GM10248 (cell line): ENCODE data around the gene ALDH3B1.

Source experiments
- CTCF ChIA-PET: fragments of 300-600 bp; sonication (Branson Sonifier 250); formaldehyde crosslinking; extraction: SDS; loops from one replicate; lab custom pipeline; 2021; ENCODE audit warnings: antibody characterized with exemption; lab: Yijun Ruan, JAX
- POLR2A ChIA-PET: fragments of 350-650 bp; sonication (Branson Sonifier 250); formaldehyde crosslinking; extraction: SDS; loops from one replicate; lab custom pipeline; 2020; ENCODE audit warnings: antibody characterized with exemption; lab: Yijun Ruan, JAX
- DNase-seq: peaks from one replicate; pipeline ENCODE4 v3.0.0; 2012; ENCODE audit errors: extremely low spot score
- TF ChIP-seq, protein P1 (sequence below): IDR thresholded peaks from 2 replicates; pipeline ENCODE4 v1.5.1; 2012; ENCODE audit warnings: mild to moderate bottlenecking, low read depth; ENCODE audit errors: extremely low read depth, missing control alignments, control extremely low read depth

The ALDH3B1 gene

DNA sequence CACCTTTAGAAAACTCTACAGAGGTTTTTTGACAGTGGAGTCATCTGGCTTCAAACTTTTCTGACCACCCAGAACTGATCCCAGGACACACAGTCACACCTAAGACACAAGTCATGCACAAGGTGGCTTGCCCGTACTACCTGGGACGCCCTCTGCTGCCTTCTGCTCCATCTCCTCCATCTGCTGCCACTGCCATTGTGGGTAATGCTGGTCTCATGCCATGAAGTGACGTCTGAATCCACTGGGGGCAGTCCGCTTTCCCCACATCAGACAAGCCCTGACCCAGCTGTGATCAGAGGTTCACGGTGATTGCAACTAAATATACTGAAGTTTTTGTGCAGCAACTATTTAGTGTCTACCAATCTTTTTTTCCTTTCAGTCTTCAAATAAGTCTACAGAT, 14.9 kb downstream of the ALDH3B1 start:
- TF ChIP-seq, protein P1, sequence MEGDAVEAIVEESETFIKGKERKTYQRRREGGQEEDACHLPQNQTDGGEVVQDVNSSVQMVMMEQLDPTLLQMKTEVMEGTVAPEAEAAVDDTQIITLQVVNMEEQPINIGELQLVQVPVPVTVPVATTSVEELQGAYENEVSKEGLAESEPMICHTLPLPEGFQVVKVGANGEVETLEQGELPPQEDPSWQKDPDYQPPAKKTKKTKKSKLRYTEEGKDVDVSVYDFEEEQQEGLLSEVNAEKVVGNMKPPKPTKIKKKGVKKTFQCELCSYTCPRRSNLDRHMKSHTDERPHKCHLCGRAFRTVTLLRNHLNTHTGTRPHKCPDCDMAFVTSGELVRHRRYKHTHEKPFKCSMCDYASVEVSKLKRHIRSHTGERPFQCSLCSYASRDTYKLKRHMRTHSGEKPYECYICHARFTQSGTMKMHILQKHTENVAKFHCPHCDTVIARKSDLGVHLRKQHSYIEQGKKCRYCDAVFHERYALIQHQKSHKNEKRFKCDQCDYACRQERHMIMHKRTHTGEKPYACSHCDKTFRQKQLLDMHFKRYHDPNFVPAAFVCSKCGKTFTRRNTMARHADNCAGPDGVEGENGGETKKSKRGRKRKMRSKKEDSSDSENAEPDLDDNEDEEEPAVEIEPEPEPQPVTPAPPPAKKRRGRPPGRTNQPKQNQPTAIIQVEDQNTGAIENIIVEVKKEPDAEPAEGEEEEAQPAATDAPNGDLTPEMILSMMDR, result peak; percentile 1
- CTCF ChIA-PET, result no interaction called here
- POLR2A ChIA-PET, result no interaction called here

DNA sequence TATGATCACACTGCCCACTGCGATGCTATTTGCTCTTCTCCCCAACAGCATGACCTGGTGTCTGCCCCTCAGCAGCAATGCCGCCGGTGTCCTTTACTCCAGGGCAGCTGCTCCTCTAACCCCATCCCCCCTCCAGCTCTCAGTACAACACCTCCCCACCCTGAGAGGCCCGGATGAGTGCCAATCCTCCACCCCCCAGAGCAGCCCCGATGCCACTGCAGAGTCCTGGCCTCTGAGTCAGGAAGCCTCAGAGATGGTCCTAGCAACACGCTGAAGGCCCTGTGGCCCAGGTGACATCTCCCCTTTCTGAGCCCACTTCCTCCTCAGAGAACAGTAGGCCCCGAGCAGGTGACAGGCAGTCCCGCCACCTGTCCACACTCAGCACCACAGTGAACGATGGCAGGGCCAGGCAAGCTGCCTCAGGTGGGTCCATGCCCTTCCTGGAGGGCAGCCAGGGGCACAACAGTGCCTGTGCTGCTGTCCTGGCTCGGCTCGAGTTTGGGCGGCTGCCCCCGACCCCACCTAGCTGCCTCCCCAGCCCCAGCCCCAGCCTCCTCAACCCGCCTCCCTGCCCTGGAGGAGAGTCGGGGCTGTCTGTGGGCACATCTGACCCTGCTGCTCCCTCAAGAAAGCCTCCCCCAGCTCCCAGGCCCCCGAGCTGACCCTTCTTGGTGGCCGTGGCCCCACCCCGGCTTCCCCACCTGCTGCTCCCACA, 16.4 kb downstream of the ALDH3B1 start:
- ChIA-PET CTCF (interaction anchor here (1.3 to 1.5 kb wide), 2 partner anchors 21 to 71 kb away, joined by 3 to 4 read pairs; no protein-coding TSS in a partner anchor), POLR2A (no interaction called here)
- TF ChIP-seq, protein P1, result no peak
- DNase-seq, result no peak

More for the DNA sequence above, 14.9 kb downstream of the ALDH3B1 start:
- no peak for DNase-seq

DNA sequence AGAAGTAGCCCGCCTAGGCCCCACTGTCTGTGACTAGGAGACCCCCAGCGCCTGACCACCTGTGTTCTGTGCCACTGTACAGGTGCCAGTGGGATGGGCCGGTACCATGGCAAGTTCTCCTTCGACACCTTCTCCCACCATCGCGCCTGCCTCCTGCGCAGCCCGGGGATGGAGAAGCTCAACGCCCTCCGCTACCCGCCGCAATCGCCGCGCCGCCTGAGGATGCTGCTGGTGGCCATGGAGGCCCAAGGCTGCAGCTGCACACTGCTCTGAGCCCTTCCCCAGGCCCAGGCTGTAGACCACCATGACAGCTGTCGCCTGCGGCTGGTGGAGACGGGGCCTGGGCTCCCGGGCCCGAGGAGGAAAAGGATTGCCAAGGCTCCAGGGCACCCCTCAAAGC, 17.5 kb downstream of the ALDH3B1 start:
- CTCF ChIA-PET, result interaction anchor here (1.5 kb wide), 1 partner anchor 72 kb away, joined by 4 read pairs; no protein-coding TSS in a partner anchor
- TF ChIP-seq, protein P1, result no peak
- DNase-seq, result no peak
- POLR2A ChIA-PET, result no interaction called here

DNA sequence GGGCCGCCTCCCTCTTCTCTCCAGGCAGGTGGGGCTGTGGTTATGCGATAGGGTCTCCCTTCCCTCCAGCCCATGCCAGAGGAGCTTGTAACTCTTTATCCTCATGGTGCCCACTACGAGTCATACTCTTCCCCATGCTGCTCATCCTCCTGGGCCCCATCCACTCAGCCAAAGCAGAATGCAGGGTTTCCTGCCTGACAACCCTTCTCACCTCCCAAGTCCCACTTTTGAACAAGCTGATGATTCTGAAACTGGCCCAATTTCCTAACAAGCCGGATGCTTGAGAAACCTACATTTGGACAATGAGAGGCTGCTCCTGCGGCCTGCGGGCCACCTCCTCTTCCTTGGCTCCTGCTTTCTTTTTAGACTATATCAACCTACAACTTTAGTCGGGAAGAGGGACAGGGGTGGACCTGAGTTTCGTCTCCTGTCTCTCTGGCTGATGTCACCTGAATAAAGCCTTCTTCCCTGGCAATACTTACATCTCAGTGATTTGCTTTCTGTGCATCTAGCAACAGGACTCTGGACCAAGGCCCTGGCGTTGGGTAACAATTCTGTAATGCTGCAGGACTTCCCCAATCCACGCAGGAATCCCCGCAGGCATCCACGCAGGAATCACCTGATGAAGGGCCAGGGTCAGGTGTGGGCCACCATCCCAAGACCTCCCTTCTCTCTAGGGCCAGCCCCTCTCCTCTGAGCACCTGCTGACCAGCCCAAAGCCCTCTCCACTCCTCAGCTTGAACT, 18.8 kb downstream of the ALDH3B1 start:
- ChIA-PET POLR2A (no interaction called here), CTCF (interaction anchor here (1.4 kb wide), 1 partner anchor 181 kb away, joined by 3 read pairs; no protein-coding TSS in a partner anchor)
- TF ChIP-seq, protein P1, result no peak
- DNase-seq, result no peak

DNA sequence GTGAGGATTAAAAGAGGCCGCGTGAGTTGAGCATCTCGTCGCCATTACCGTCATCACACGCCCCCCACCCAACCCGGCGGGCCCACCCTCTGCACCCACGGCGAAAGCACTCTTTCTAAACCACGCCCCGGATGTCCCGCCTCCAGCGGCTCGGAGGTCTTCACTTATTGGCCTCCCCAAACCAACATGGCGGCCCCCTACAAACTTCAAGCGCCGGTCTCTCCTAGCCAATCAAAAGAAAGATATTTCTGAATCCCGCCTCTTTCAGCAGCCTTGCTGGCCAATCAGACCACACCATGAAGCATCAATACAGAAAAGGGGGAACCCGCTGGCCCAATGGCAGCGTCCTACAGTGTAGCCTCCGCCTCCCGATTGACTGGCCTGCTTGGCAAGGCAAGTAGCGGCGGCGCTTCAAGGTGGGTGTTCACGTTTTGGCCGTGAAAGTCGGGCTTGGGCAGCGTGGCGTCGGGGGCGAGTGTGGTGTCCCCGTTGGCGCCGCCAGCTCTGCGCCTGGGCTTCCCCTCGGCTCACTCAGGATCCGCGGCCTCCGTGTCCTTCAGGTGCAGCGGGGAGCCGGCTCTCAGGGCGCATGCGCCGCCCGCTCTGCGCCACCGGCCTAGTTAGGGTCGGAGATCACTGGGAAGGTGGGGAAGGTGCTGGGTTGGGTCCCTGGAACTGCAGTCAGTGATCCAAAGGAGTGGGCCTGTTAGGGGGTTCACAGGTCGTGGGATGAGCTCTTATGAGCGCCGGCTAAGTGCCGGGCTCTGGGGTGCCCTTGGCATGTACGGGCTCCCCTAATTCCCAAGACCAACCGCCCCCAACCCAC, 20.4 kb downstream of the ALDH3B1 start, which contains the start of gene NDUFS8:
NDUFS8 (plus strand) TSS at position 364 of the 826 bp plus-strand sequence. CDS start 1,471 bp downstream, outside the sequence.
- ChIA-PET POLR2A (interaction anchor here (1.2 kb wide), 1 partner anchor 9 kb away, joined by 3 read pairs; no protein-coding TSS in a partner anchor), CTCF (interaction anchor here (1.4 to 1.8 kb wide), 2 partner anchors 11 to 179 kb away, joined by 3 to 4 read pairs; no protein-coding TSS in a partner anchor)
- TF ChIP-seq, protein P1, result no peak
- peak; percentile 99 for DNase-seq

DNA sequence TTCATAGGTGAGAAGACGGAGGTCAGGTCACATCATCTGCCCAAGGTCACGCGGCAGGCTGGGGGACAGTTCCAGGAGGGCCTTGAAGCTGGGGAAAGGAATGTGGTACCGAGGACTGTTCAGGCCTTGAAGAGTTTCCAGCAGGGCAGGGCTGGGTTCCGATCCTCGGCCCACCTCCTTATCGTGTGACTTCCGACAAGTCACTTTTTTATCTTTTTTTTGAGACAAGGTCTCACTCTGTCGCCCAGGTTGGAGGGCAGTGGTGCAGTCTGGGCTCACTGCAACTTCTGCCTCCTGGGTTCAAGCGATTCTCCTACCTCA, 21.0 kb downstream of the ALDH3B1 start:
- no peak for DNase-seq
- TF ChIP-seq, protein P1, result no peak
- CTCF ChIA-PET, result interaction anchor here (1.8 kb wide), 1 partner anchor 11 kb away, joined by 4 read pairs; no protein-coding TSS in a partner anchor
- POLR2A ChIA-PET, result no interaction called here
